ENCODE data around the gene TP53BP2.

The TP53BP2 gene

GRCh38 chr1:223792046-223792445 lies 53.7 kb downstream of the TP53BP2 start:
- no peak for DNase-seq (ENCODE audit: low read depth)

- peak; percentile 31 for DNase-seq (ENCODE audit: low read depth)
These were observed 56.9 kb downstream of the TP53BP2 start for GRCh38 chr1:223788746-223789415.

- DNase-seq (ENCODE audit: low read depth) = no peak
These were observed 59.9 kb downstream of the TP53BP2 start for GRCh38 chr1:223785808-223786207.

DNA sequence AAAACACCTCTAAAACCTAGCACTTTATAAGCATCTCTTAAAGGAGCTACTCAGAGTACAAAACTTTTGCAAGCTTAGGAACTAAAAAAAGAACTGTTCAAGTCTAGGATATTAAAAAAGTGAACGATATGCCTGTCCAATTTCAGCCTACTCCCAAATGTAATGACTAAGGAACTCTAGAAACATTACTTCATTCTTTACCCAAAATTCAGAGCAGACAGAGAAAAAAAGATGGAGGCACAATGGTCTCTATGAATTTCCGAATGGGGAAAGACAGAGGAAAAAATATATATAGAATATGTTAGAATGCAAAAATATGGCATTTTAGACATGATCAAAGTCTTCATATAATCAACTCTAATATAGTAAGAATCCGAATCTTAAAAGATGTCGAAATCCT lies 61.2 kb downstream of the TP53BP2 start:
- no peak for DNase-seq (ENCODE audit: low read depth)

GRCh38 chr1:223783676-223784075 lies 62.1 kb downstream of the TP53BP2 start:
- no peak for DNase-seq (ENCODE audit: low read depth)

GRCh38 chr1:223780949-223781348 lies 64.8 kb downstream of the TP53BP2 start:
- DNase-seq (ENCODE audit: low read depth) = no peak

DNA sequence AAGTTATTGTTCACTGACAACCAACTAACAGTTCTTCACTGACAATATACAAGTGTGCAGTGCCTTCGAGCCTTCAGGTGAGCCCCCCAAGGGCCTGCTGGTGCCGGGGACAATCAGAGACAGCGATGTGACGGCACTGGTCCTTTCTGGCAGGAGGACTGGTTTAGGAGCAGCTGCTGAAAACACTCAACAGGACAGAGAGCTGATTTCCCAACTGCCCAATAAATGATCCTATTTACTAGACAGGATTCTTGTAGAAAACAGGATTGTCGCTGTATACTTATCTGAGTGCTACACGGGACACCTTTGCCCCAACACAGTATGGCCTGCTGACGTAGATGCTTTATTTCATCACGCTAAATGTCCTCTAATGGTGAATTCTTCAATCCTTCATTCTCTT lies 65.4 kb downstream of the TP53BP2 start:
- DNase-seq (ENCODE audit: low read depth) = no peak

GRCh38 chr1:223776826-223777454 lies 68.8 kb downstream of the TP53BP2 start:
- DNase-seq (ENCODE audit: low read depth) = no peak

- DNase-seq (ENCODE audit: low read depth) = no peak
These were observed 69.5 kb downstream of the TP53BP2 start for GRCh38 chr1:223776075-223776814.

DNA sequence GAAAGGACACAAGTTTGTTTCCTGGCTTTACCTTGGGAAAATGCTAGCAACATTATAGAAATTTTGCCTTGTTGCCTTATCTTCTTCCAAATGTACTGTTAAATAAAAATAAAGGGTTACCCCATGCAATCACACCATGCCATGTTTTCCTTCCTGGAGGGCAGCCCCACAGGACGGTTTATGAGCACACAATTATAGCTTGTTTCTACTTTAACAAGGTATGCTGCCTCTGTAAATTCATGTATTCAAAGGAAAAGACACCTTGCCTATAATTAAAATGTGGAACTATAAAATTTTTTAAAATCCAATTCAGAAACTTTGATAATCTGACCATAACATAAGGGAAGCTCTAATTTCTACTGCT lies 70.1 kb downstream of the TP53BP2 start:
- no peak for DNase-seq (ENCODE audit: low read depth)

- DNase-seq (ENCODE audit: low read depth) = no peak
These were observed 70.7 kb downstream of the TP53BP2 start for GRCh38 chr1:223775054-223775453.

- DNase-seq (ENCODE audit: low read depth) = no peak
These were observed 71.5 kb downstream of the TP53BP2 start for GRCh38 chr1:223774134-223774814.

DNA sequence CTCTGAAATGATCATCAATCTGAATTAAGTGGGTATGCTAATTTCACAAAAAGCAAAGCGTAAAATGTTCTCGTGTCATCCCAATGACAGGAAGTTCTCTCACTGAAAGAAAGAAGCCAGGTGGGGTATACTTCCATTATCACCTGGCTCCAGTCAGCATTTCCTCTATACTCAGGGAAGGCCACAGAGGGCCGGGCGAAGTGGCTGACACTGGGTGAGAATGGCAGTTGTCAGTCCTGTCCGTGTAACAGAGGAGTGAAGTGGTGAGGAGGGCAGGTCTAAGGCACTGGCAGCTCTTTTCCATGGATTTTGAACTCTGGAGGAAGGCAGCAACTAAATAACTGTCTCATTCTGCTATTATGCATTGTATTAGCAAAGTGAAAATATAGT lies 73.0 kb downstream of the TP53BP2 start:
- DNase-seq (ENCODE audit: low read depth) = no peak

GRCh38 chr1:223771814-223772770 lies 73.7 kb downstream of the TP53BP2 start:
- peak; percentile 82 for DNase-seq (ENCODE audit: low read depth)

- DNase-seq (ENCODE audit: low read depth) = no peak
These were observed 74.3 kb downstream of the TP53BP2 start for GRCh38 chr1:223771469-223771813.

GRCh38 chr1:223770621-223771315 lies 75.0 kb downstream of the TP53BP2 start:
- DNase-seq (ENCODE audit: low read depth) = no peak

GRCh38 chr1:223765719-223766340 lies 79.9 kb downstream of the TP53BP2 start:
- DNase-seq (ENCODE audit: low read depth) = no peak

DNA sequence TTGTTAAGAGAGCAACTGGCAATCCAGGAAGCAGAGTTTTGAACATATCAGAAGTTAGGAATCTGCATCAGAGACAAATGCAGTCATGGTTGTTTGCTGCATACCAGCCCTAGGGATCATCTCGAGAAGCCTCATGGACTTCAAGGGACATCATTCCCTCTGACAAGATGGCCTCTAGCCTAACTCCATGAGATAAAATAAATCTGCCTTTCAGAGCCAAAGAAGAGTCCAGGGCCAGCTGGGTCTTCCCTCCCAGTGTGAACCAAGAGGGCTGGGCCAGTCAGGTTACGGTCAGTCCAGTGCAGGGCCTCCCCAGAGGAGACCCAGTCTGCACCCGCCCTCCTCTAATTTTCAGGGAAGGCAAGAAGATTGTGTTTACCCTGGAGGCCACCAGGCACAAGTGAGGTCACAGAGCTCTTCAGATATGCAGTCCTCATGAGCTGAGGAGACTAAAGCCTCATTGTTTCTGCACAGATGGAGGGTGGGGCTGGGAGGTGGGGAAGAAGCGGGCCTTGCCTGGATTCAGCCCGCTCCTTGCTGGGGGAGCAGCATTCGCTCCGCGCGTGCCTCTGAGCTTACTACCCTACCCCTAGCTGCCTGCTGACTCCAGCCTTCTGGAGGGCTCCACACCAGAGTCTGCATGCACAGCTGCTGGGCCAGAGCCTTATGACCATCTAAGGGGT lies 80.6 kb downstream of the TP53BP2 start:
- no peak for DNase-seq (ENCODE audit: low read depth)

DNA sequence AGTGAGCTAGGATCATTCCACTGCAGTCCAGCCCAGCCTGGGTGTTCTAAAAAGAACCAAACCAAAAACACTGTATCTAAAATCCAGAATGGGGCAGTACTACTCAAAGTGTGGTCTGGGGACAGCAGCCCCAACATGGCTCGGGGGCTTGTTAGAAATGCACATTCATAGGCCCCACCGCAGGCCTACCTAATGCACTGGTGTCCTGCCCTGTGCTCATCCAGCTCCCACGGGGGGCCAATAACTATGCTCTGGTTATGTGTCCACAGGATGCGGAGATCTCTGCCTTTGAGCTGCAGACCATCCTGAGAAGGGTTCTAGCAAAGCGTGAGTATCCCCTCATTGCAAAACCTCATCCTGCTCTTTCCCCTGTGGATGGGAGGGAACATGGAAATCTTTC lies 81.9 kb downstream of the TP53BP2 start:
- DNase-seq (ENCODE audit: low read depth) = no peak

- no peak for DNase-seq (ENCODE audit: low read depth)
These were observed 82.5 kb downstream of the TP53BP2 start for GRCh38 chr1:223763251-223763650.
